ENCODE measurements around the gene CTBP2.

- TF ChIP-seq EZH2 (IDR thresholded peaks at IDR 0.05; ENCODE audit: borderline replicate concordance, low read depth, low read length, poor library complexity, severe bottlenecking) (no peak), CTCF (conservative IDR thresholded peaks at IDR 0.05; ENCODE audit: low read depth, low read length) (no peak)
These were observed 143.7 kb downstream of the CTBP2 start for GRCh38 chr10:125016611-125017202.
